NCI-H2029 (cell line): Measurements from ENCODE around the gene COL6A1.
"Not testable (repeated sequence)": the region's sequence is repeated elsewhere in the genome, so short reads cannot be mapped to it uniquely, and the experiment has no call there.

Source experiments
- DNase-seq: peaks from one replicate; lab custom pipeline; 2025; lab: John Stamatoyannopoulos, UW

Gene COL6A1

DNA sequence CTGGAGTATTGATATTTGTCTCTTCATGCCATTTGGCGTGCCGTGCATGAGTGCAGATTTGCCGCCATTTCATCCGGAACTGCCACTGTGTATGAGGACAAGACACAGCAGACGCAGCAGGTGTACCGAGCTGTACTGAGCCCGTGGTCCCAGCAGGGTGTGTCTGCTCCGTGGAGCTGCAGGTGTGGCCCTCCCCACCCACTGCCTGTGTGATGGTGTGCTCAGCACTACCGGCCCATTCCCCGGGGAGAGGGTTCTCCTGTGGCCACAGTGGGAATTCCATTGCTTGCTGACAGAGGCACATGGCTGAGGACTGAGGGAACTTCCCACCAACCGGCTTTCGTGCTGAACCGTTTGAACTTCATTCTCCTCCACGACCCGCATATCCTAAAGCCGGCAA lies 34.3 kb upstream of the COL6A1 start:
- DNase-seq = no peak

DNA sequence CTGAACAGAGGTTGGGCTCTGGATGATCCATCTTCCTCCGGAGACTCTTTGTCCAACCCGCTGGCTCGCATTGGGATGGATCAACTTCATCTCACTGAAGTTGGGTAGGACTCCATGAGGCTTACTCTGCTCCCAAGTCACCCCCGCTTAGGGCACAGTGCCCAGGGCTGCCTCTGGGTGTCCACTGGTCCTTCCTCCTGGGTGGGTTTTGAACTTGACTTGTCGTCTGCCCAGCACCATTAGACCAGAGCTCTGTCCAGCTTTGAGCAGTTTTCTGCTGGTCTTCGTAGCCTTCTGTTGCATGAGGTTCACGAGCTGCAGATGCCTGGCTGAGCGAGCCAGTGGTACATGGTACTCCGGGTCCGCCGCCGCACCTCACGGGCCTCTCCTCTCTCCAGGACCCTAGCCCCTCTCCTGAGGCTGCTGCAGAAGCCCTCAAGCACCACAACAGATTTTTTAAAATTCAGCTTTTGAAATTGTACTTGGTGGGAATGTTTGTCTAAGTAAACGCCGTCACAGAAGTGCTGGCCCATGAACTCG lies 33.8 kb upstream of the COL6A1 start:
- DNase-seq = no peak

DNA sequence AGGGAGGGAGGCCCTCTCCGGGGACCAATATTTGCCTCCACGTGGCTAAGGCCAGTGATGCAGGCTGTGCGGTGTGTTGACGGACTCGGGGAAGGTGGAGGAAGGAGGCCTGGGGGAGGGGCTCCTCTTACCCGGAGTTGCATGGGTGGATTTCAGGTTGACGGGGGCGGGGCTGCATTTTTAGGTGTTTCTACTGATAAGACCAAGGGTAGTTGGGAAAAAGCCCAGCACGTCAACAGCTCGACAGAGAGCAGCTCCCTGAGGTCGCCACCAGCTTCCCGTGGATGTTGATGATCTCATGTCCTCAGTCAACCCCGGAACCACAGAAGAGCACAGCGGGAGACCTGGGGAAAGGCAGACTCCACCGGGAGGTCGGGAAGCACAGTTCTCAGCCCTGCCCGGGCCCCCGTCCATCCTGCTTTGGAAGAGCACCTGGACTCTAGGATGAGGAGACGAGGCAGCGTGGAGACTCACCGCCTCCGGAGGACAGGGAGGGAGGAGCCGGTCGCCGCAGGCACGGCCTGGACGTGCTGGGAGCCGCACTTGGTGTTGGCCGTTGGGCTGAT lies 32.9 kb upstream of the COL6A1 start:
- no peak for DNase-seq

DNA sequence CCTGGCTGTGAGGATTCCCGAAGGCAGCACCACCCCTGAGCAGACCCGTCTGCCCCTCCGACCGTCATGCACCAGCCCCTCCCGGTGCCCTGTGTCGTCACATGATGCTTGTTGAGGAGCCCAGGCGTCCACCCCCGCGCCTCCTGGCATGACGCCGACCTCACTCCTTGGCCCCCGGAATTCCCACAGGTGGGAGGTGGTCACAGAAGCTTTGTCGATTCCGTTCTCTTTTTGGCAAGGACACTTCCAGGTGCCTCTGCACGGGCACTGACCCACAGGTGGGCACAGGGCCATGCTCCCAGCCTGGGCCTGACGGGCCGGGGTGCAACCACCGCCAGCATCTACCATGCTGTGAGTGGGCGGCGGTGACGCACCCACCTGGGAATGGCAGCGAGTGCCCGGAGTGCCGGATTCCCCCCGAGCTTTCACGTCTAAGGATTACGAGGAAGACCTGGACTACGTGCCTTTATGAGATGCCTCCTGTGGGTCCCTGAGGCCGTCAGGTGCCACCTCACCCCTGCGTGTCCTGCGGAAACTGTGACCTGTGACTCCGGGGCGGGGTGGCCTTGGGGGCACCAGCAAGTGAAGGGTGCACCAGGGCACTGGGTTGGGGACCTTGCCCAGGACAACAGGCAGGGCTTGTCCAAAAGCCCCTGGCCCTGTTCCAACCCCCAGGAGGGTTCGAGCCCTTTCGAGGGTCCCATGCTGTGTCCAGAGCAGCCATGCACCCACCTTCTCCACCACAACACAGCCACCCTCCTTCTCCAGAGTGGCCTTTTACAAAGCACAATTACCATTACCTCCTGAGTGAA lies 31.4 kb upstream of the COL6A1 start:
- DNase-seq = no peak

DNA sequence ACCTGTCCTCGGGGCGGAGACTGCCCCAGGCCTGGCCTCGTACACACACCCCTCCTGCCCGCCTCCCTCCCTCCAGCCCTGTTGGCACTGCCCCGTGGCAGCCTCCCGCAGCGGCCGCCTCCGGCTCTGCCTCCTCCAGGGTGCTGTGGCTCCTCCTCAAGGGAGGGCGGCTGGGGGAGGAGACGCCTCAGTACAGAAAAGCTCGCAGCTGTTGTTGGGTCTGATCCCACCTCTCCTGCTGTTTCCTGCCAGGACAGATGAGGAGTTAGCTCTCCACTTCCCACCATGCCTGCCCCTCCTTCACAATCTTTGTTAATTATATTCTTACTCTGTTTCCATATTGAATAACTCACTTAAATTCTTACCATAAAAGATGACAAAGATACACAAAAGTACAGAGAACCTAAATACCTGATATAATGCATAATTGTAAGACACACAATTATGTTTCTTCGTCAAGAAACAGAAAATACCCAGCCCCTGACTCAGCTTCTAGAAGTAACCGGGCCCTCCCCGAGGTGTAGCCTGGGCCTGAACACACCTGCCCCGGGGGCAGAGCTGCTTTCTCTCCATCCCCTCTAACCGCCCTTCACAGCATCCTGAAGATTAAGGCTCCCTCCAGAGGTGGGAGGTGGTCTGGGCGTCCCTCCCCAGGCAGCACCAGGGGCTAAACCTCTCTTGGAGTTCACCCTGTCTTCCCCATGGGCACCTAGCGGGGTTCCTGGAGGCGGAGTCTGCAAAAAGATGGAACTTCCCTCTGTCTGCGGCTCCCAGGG lies 30.6 kb upstream of the COL6A1 start:
- no peak for DNase-seq

DNA sequence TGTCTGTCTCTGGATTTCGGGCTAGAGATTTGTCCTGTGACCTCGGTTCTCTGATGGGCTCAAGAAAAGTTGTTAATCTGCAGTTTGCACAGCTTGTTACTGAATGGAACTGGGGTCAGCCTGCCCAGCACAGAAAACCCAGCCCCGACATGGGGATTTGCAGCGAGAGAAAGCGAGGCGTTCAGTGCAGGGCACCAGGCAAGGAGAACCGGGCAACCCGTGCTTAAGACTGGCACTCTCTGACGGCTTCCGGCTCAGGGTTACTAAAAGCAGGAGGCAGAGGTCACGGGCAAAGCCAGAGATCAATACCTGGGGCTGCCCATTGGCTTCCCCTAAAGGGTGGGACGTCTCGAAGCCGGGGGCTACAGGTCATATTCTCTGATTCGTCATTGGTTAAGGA lies 29.9 kb upstream of the COL6A1 start:
- DNase-seq = no peak

DNA sequence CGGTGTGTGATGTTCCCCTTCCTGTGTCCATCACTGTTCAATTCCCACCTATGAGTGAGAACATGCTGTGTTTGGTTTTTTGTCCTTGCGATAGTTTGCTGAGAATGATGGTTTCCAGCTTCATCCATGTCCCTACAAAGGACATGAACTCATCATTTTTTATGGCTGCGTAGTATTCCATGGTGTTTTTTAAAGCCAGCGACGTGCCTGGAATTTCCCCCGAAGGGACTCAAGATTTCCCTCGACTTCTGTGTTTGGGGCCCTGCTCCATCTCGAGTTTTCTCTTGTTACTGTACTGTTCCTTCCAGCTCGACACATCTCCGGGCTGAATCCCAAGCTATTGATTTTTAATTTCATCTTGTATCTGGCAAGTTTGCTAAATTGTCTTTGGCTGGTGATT lies 29.0 kb upstream of the COL6A1 start:
- not testable (repeated sequence) for DNase-seq

DNA sequence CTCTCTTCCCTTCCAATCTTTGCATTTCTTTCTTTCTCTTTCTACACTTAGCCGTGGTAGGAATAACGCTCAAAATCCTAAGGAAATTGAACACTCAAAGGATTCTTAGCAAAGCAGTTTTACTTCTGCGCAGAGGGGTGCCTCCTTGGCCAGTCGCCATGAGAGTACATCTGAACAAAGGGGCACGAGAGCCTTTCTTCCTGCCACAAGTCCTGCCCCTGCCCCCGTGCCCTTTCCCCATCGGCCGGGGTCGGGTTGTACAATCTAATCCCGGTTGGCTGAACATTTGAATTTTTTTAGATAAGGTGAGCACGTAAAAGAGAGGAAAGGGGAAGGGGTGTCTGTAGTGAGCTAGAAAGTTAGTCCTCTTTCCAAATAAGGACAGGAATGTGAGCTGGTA lies 28.6 kb upstream of the COL6A1 start:
- DNase-seq = no peak

DNA sequence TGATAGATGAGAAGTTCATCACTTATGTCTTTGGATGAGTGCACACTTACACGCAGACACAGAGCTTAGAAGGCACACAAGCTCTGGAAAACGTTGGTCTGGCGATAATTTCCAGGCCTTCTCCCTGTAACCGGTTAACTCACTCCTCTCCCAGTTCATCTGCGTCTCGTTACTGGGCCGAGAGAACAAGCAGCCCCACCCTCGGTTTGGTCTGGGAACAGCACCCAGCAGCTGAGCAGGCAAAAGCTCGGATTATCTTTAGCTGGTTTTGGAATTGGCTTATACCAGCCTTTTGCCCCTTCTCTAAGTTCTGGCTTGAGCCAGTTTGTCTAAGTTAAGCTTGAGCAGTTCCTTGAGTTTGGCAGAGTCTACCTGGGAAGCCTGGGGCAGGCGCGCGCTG lies 27.3 kb upstream of the COL6A1 start:
- DNase-seq = no peak

DNA sequence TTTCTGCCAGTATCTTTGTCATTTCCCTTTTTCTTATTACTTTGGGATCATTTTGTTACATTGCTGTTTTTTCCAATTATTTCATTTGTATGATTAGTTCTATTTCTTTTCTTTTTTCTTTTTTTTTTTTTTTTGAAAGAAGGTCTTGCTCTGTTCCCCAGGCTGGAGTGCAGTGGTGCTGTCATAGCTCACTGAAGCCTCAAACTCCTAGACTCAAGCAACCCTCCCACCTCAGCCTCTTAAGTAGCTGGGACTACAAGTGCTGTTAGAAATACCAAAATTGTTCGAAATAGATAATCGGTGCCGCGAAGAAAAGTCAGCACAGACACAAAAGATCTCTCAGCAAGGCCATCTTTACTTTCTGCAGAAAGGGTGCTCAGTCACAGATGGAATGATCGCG lies 26.6 kb upstream of the COL6A1 start:
- no peak for DNase-seq

DNA sequence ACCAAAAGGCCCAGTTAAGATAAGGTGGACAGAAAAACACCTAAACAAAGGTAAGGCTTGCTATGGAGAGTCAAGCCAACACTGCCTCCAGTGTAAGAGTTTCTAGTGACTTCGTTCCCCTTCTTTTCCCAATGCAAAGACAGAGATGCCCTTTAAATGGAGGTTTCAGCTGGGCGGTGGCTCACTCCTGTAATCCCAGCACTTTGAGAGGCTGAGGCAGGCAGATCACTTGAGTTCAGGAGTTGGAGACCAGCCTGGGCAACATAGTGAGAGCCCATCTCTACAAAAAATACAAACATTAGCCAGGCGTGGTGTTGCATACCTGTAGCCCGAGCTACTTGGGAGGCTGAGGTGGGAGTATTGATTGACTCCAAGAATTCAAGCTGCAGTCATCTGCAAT lies 24.0 kb upstream of the COL6A1 start:
- no peak for DNase-seq

DNA sequence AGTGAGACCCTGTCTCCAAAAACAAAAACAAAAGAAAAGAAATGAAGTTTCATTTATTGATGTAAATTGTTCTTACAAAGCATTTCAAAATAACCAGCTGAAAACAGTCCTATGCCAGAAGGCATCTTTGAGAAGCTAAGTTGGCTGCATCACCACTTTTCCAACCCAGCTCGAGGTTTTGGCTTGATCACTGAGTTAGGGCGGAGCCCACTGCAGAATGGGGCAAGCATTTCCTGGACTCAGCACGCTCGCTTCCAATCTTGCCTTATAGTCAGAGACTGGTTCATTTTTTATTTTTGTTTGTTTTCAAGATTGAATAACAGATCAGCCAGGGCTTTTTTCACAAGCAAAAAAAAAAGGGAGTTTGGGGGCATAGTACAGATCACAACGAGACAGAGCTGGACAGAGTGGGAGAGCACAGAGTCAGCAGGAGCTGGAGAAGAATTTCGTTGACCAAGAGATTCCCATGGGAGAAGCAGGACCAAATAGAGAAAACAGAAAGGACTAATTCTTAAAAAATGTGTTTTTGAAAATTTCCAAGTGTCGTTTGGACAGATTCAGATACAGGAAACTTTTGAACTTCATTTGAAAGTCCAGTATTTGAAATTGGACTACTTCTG lies 23.5 kb upstream of the COL6A1 start:
- DNase-seq = no peak

DNA sequence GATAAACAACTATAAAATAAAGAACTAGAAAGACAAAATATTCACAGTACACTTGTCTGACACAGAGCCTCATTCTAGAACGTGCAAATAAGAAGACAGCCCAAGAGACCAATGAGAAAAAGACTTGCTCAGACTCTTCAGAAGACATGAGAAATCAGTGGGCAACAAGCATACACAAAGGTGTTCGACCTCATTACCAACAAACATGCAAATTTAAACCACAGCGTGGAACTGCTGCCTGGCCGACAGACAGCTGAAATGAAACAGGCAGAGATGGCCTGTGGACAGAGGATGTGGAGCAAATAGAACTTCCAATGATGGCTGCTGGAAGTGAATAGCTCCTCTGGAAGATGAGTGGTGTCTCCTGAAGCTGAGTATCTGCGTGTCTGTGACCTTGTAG lies 22.4 kb upstream of the COL6A1 start:
- DNase-seq = no peak

DNA sequence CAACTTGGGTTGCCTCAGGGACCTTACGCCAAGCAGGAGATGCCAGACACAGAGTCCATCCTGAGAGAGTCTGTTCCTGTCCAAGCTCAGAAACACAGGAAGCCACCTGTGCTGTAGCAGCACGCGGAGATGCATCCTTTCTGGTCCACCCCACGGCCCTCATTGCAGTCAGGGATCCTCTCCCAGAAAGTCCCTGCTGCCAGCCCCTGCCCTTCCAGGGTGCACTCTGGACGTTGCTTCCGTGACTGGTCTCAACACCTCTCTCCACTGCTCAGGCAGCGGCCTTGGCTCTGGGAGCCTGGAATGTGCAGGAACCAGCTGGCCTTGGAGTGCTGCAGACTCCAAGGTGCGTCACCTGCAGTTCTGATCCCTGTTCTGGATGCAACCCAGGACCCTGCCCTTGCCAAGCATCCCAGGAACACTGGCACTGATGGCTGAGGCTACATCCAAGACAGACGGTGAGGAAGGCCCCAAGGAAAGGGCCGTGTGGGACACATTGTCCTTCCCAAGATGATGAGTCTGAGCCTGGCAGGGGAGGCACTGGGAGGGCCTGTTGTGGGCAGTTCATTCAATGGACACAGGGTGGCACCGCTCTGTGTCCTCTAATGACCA lies 21.7 kb upstream of the COL6A1 start:
- DNase-seq = no peak

DNA sequence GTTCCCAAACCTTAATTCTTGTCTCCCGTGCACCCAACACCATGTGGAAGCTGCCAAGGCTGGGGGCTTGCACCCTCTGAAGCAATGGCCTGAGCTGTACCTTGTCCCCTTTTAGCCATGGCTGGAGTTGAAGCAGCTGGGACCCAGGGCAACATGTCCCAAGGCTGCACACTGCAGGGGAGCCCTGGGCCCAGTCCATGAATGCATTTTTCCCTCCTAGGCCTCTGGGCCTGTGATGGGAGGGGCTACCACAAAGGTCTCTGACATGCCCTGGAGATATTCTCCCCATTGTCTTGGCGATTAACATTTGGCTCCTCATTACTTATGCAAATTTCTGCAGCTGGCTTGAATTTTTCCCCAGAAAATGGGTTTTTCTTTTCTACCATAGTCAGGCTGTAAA lies 20.2 kb upstream of the COL6A1 start:
- not testable (repeated sequence) for DNase-seq

DNA sequence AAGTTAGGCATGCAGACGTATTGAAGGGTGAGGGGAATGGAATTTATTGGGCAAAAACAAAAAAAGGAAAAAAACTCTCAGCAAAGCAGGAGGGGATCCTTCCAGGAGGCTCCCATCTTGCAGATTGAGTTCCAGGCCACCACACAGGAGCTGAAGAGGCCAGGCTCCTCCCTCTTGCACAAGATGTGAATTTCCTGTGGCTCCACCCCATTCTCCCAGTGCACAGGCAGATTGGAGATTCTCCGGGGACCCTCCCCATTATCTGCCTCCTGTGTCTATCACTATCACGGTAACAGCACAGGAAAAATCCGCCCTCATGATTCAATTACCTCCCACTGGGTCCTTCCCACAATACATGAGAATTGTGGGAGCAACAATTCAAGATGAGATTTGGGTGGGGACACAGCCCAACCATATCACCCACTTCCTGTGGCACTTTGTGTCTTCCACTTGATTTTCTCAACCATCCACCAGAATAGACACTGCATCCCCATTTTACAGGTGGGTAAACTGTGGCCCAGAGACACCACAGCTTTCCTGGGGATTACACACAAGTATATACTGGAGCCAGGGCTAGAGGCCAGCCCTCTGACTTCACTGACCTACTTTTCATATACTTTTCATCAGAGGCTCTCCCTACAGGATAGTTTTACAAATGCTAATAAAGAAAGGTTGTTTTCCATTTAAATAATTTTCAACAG lies 18.9 kb upstream of the COL6A1 start:
- DNase-seq = no peak

DNA sequence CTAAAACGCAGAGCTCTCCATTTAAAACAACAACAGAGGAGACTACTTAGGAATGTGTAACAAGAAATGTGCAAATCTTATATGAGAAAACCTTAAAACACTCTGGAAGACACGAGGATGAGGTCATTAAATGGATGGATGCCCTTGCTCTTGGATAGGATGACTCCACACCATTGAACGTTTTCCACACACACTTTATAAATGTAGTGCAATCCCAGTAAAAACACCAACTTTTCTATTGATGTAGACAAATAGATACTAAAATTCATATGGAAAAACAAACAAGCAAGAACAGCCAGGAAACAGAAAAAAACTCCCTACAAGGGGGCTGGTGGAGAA lies 18.4 kb upstream of the COL6A1 start:
- no peak for DNase-seq

DNA sequence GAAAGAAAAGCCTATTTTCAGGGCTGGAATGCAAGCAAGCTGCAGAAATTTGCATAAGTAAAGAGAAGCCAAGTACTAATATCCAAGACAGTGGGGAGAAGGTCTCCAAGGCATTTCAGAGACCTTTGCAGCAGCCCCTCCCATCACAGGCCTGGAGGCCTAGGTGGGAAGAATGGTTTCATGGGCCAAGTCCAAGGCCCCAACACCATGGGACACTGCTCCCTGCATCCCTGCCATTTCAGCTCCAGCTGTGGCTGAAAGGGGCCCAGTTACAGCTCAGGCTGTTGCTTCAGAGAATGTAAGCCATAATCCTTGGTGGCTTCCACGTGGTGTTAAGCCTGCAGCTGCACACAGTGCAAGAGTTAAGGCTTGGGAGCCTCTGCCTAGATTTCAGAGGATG lies 16.9 kb upstream of the COL6A1 start:
- DNase-seq = no peak

DNA sequence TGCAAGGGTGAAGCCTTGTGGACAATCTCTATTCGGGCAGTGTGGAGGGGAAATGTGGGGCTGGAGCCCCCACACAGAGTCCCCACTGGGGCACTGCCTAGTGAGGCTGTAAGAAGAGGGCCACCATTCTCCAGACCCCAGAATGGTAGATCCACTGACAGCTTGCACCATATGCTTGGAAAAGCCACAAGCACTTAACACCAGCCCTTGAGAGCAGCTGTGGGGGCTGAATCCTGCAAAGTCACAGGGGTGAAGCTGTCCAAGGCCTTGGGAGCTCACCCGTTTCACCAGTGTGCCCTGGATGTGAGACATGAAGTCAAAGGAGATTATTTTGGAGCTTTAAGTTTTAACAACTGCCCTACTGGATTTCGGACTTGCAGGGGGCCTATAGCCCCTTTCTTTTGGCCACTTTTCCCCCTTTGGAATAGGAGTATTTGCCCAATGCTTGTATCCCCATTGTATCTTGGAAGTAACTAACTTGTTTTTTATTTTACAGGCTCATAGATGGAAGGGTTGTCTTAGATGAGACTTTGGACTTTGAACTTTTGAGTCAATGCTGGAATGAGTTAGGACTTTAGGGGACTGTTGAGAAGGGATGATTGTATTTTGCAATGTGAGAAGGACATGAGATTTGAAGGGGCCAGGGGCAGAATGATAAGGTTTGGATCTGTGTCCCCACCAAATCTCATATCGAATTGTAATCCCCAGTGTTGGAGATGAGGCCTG lies 16.3 kb upstream of the COL6A1 start:
- DNase-seq = no peak

DNA sequence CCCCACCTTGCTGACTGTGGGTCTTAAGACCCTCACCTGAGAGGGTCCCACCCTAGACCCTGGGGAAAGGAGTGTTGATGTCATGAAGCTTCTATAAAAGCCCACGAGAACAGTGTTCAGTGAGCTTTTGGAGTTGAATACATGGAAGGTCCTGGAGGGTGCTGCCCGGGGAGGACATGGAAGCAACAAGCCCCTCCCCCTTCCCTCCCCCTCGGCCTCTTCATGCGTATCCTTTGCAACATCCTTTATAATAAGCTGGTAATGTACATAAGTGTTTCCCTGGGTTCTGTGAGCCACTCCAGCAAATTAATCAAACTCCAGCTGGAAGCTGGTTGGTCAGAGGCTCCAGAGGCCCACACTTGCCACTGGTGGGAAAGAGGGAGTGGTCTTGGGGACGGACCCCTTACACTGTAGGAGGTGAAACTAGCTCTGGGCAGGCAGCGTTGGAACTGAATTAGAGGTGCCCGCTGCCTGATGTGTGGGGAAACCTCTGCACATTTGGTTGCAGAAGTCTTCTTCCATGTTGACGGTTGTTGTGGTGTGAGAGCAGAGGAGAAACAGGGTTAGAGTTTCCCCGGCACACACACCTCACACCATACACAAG lies 14.7 kb upstream of the COL6A1 start:
- no peak for DNase-seq
